GM19025 (cell line): ENCODE measurements around the gene REEP2.
"Not testable (repeated sequence)": the region's sequence is repeated elsewhere in the genome, so short reads cannot be mapped to it uniquely, and the experiment has no call there.

ENCODE experiments used
- ATAC-seq: cut with Tn5 transposase; IDR thresholded peaks from one replicate; pipeline ENCODE4 v1.9.1; 2021; ENCODE audit warnings: mild to moderate bottlenecking, low read depth, moderate library complexity; ENCODE audit not compliant: unreplicated experiment

The REEP2 gene

DNA sequence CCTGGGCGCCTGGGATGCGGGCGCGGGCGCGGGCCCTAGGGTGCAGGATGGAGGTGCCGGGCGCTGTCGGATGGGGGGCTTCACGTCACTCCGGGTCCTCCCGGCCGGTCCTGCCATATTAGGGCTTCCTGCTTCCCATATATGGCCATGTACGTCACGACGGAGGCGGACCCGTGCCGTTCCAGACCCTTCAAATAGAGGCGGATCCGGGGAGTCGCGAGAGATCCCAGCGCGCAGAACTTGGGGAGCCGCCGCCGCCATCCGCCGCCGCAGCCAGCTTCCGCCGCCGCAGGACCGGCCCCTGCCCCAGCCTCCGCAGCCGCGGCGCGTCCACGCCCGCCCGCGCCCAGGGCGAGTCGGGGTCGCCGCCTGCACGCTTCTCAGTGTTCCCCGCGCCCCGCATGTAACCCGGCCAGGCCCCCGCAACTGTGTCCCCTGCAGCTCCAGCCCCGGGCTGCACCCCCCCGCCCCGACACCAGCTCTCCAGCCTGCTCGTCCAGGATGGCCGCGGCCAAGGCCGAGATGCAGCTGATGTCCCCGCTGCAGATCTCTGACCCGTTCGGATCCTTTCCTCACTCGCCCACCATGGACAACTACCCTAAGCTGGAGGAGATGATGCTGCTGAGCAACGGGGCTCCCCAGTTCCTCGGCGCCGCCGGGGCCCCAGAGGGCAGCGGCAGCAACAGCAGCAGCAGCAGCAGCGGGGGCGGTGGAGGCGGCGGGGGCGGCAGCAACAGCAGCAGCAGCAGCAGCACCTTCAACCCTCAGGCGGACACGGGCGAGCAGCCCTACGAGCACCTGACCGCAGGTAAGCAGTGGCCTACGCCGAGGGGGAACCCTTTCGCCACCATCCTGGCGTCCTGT, 26.6 kb downstream of the REEP2 start, which contains the start of gene EGR1:
Gene EGR1 (plus strand): TSS at position 219 of the 864 bp plus-strand sequence. CDS start 283 bp downstream, at position 502.
- ATAC-seq: peak; percentile 52

DNA sequence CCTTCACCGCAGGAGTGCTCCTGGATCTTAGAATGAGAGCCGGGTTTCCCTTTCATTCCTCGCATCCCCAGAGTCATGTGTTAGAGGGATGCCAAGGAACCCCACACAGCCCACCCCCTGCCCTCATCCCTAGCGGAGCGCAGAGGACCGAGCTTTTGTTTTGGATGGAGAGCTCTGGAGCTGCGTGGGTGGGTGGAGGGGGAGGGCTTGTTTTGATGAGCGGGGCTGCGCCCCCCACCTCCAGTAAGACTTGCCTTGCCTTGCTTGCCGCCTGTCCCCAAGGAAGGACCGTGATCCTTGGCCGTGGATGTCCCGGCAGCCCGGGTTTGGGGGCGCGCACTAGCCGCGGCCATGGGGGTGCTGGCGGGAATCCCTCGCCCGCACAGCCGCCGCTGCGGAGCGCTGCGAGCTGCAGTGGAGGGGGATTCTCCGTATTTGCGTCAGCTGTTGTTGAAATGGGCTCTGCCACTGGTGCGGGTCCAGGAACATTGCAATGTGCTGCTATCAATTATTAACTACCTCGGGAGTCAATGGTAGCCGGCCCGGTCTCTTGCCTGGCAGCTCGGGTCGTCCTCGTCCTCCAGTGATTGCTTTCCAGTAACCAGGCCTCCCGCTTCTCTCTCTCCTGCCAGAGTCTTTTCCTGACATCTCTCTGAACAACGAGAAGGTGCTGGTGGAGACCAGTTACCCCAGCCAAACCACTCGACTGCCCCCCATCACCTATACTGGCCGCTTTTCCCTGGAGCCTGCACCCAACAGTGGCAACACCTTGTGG, 27.5 kb downstream of the REEP2 start:
- no peak for ATAC-seq

DNA sequence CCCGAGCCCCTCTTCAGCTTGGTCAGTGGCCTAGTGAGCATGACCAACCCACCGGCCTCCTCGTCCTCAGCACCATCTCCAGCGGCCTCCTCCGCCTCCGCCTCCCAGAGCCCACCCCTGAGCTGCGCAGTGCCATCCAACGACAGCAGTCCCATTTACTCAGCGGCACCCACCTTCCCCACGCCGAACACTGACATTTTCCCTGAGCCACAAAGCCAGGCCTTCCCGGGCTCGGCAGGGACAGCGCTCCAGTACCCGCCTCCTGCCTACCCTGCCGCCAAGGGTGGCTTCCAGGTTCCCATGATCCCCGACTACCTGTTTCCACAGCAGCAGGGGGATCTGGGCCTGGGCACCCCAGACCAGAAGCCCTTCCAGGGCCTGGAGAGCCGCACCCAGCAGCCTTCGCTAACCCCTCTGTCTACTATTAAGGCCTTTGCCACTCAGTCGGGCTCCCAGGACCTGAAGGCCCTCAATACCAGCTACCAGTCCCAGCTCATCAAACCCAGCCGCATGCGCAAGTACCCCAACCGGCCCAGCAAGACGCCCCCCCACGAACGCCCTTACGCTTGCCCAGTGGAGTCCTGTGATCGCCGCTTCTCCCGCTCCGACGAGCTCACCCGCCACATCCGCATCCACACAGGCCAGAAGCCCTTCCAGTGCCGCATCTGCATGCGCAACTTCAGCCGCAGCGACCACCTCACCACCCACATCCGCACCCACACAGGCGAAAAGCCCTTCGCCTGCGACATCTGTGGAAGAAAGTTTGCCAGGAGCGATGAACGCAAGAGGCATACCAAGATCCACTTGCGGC, 28.2 kb downstream of the REEP2 start:
- ATAC-seq: no peak

DNA sequence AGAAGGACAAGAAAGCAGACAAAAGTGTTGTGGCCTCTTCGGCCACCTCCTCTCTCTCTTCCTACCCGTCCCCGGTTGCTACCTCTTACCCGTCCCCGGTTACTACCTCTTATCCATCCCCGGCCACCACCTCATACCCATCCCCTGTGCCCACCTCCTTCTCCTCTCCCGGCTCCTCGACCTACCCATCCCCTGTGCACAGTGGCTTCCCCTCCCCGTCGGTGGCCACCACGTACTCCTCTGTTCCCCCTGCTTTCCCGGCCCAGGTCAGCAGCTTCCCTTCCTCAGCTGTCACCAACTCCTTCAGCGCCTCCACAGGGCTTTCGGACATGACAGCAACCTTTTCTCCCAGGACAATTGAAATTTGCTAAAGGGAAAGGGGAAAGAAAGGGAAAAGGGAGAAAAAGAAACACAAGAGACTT, 28.9 kb downstream of the REEP2 start:
- ATAC-seq: no peak

DNA sequence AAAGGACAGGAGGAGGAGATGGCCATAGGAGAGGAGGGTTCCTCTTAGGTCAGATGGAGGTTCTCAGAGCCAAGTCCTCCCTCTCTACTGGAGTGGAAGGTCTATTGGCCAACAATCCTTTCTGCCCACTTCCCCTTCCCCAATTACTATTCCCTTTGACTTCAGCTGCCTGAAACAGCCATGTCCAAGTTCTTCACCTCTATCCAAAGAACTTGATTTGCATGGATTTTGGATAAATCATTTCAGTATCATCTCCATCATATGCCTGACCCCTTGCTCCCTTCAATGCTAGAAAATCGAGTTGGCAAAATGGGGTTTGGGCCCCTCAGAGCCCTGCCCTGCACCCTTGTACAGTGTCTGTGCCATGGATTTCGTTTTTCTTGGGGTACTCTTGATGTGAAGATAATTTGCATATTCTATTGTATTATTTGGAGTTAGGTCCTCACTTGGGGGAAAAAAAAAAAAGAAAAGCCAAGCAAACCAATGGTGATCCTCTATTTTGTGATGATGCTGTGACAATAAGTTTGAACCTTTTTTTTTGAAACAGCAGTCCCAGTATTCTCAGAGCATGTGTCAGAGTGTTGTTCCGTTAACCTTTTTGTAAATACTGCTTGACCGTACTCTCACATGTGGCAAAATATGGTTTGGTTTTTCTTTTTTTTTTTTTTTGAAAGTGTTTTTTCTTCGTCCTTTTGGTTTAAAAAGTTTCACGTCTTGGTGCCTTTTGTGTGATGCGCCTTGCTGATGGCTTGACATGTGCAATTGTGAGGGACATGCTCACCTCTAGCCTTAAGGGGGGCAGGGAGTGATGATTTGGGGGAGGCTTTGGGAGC, 29.5 kb downstream of the REEP2 start:
- no peak for ATAC-seq

DNA sequence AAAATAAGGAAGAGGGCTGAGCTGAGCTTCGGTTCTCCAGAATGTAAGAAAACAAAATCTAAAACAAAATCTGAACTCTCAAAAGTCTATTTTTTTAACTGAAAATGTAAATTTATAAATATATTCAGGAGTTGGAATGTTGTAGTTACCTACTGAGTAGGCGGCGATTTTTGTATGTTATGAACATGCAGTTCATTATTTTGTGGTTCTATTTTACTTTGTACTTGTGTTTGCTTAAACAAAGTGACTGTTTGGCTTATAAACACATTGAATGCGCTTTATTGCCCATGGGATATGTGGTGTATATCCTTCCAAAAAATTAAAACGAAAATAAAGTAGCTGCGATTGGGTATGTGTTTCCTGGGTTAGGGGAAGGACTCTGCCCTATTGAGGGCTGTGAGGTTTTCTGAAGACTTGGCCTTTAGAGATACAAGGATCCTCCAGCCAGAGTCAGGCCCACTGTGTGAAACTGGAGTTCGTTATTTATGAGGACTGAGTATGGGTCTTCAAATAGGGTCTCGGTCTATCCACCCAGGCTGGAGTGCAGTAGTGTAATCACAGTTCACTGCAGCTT, 30.2 kb downstream of the REEP2 start:
- no peak for ATAC-seq

DNA sequence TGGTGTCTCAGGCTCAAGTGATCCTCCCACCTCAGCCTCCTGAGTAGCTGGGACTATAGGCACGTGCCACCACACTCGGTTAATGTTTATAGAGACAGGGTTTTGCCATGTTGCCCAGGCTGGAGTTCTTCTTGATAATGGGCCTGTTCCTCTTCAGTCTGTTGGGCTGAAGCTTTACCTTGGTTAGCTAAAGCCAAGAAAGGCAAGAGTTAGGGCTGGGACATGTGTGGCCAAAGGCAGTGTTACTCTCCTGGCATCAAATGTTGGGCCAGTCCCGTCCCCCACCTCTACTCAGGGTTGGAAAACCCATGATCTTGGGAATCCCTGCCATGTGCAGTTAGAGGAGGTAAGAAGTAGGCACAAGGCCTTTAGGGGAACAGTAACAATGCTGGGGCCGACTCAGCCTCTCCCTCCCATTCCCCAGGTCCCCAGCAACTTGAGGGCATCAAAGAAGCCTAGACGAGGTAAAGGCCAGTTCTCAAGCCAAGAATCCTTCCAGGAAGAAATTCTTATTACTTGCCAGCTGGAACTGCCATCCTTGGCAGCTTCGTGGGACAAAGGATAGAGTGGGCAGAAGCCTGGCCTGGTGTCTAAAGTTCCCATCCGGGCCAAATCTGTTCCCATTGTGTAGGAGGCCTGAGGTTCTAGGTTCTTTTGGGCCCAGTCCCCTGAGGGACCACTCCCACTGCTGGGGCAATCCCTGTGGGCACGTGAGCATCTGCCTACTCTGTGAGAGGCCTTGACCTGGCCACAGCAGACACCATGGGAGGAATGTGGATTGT, 30.9 kb downstream of the REEP2 start:
- ATAC-seq: no peak

DNA sequence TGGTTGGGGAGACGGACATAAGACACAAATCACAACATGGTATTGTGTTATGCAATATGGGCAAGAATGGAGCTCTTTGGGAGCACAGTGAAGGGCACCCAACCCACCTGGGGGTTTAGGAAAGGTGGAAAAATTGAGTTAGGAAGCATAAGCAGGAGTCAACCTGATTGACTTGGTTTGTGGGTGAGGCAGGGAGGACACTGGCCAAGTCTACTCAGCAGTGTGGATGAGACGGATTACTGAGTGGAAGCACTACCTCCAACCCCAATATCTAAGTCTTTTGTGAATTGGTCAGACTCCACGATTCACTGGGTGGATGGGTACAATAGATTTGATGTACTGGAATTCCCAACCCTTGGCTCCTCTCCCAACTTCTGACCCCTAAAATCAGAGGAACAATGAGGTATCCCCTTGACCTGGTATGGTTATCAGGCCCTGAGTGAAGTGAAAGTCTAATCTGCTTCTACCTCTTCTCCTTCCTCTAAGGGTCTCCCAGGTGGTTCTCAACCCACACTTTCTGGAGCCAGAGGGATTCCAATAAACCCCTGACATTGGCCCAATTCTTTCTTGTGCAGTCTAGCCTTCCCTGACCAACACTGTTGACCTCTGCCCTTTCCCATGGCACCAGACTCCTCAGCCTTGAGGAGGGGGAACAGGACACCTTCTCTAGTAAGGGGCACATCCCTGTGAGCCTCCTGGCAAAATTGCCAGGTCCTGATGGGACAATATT, 31.6 kb downstream of the REEP2 start:
- ATAC-seq: no peak

DNA sequence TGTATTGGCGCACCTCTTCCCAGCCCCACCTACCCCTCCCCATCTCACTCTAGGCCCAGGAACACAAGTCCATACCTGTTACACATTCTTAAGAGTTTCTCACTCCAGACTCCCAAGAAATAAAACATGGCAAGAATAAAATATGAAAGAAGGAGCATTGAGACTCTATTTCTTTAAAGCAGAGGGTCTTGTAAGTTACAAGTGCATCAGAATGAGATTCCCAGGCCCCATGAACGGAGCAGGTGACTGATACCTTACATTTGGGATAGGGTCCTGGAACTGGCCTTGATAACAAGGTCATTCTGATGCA, 32.1 kb downstream of the REEP2 start:
- ATAC-seq: no peak

DNA sequence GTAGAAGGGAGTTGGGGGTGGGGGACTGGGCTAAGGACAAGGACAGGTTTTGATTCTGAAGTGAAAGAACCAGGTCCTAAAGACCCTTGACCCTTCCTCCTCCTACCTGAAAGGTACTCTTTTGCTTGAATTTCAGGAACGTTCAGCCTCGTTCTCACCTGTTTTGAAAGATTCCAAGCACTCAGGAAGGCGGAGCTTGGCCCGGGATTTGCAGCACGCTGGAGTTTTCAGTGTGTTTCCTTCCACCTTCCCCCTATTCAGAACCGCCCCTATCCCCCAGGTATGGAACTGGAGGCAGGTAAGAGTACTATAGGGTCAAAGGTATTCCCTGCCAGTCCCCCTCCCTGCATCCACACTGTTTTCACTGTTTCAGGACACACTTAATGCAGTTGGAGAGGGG, 33.5 kb downstream of the REEP2 start:
- ATAC-seq: no peak

DNA sequence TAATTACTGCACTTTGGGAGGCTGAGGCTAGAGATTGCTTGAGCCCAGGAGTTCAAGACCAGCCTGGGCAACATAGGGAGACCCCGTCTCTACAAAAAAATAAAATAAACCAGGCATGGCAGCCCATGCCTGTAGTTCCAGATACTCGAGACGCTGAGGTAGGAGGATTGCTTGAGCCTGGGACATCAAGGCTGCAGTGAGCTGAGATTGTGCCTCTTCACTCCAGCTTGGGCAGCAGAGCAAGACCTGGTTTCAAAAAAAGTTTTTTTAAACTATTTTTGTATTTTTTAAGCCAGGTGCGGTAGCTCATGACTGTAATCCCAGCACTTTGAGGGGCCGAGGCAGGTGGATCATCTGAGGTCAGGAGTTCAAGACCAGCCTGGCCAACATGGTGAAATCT, 34.3 kb downstream of the REEP2 start:
- ATAC-seq: not testable (repeated sequence)

DNA sequence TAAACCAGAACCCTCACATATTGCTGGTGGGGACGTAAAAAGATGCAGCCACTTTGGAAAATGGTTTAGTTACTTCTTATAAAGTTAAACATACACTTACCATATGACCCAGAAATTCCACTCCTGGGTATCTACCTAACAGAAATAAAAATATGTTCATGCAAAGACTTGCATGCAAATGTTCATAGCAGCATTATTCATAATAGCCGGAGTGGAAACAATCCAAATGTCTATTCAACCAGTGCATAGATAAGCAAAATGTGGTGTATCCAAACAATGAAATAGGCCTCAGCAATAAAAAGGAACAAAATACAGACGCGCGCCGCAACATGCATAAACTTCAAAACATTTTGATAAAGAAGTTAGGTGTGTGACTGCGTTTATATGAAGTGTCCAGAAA, 38.1 kb downstream of the REEP2 start:
- no peak for ATAC-seq

DNA sequence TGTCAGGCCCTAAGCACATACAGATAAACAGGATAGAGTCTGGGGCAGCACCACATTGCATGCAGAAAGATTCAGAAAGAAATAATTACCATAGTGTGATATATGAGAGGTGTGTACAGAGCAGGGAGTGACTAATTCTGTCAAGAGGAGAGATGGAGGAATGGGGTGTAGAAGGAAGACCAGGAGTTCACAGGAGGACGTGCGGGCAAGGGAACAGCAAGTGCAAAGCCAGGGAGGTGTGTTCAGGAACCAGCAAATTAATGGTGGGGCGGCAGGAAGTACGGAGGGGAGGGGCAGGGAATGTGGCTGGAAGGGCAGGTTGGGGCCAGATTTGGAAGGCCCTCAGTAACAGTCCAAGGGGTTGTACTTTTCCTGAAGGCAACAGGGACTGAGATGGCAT, 43.8 kb downstream of the REEP2 start:
- no peak for ATAC-seq

DNA sequence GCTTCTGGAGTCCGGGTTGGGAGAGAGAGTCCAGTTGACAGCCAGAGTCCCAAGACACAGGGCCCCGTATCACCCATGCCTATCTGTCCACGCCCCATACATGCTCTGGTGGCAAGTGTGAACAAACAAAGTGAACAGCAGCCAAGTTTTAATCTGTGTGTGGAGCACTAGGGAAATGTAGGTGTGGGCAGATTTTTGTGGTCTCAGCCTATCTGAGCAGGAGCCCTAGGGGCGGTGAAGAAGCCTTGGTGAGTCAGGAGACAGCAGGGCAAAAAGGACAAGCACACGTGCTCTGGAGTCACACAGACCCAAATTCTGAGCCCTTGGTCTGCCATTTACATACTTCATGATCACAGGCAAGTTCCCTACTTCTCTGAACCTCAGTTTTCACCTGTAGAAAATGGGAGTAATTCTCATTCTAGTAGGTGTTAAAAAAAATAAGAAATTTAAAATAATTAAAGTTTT, 49.7 kb downstream of the REEP2 start:
- no peak for ATAC-seq

DNA sequence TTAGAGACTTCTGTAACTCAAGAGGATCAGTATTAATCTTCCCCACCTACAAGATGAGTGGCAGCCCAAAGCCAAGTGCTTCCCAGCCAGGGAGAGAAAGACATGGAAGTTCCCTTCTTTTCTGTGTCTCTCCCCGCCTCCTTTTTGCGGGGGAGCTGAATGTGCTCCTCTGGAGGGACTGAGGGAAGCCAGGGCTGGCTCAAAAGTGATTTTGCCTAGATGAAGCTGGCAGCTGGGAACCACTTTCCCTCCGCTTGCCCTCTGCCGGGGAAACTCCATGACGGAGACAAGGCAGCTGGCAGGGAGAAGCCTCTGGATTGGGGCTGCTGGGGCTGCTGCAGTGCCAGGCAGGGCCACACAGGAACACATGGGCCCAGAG, 50.8 kb downstream of the REEP2 start:
- no peak for ATAC-seq

DNA sequence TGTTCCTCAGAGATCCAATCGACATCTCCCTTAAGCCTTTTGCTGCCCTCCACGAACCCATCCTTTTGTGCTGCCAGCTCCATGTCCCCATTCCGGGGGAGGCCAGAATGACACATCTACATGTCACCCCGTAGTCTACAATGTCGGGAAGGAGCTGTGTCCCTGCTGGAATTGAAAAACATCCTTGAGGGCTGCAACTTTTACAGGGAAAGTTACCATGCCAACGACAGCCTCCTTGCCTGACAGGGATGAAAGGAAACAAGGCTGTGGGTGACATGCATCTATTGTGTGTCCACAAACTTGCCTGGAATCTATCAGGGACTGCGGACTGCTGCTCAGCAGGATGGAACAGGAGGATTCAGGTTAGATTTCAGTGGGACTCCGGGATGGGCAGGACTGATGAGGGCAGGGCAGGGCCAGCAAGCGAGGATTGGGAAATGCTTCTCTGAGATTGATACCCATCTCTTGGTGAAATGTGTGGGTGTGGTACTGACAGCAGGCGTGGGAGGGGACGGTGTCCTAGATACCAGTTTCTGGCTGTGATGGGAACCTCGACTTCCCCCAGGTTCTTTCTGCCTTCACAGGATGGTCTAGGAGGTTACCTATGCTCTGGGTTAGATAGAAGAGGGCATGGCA, 51.9 kb downstream of the REEP2 start:
- ATAC-seq: no peak

DNA sequence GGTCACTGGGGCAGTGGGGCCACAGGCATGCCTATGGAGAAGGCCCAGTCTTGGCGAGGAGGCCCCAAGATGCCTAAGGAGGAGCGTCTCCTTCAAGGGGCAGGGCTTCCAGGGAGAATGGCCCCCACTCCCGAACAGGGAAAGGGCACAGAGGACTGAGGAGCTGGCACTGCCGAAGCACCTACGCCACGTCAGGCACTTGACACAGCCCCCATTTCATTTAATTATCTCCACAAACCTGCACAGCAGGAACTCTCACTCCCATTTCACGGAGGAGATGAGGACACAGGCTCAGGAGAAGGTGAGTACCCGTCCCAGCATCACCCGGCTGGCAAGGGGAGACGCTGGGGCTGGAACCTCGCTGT, 52.4 kb downstream of the REEP2 start:
- ATAC-seq: no peak
